Liver (tissue), 9 donors: Measurements from ENCODE around the gene BATF. TPM values are rescaled to one million over a fixed set of nuclear protein-coding genes. Genes with fewer than 3 reads are reported as not detected.
A peak's percentile ranks its signal among the peaks of the same experiment; 100 is the strongest.

ENCODE experiments used
- DNase-seq: peaks from one replicate; pipeline ENCODE4 v3.0.0-alpha.2; 2017; ENCODE audit warnings: low spot score
- H3K27ac ChIP-seq, 2 donors: one replicate each; pipeline ENCODE4 v1.7.0; 2013; ENCODE audit warnings: inconsistent platforms in 2 of 2, low read length in 2 of 2, control low read depth in 1 of 2, low read depth in 1 of 2, mild to moderate bottlenecking in 1 of 2
- H3K27me3 ChIP-seq, 4 donors: one replicate each; pipeline versions ENCODE4 v1.6.1 to v1.7.0; 2013; ENCODE audit warnings: low read length in 3 of 4, inconsistent platforms in 1 of 4, mild to moderate bottlenecking in 1 of 4, moderate library complexity in 1 of 4; ENCODE audit not compliant: control insufficient read depth in 4 of 4, insufficient read depth in 4 of 4
- H3K36me3 ChIP-seq, 4 donors: one replicate each; pipeline versions ENCODE4 v1.6.1 to v1.7.0; 2013; ENCODE audit warnings: low read length in 3 of 4, mild to moderate bottlenecking in 3 of 4, low read depth in 1 of 4, moderate library complexity in 1 of 4; ENCODE audit not compliant: control insufficient read depth in 4 of 4, insufficient read depth in 3 of 4
- H3K4me1 ChIP-seq, 4 donors: one replicate each; pipeline versions ENCODE4 v1.6.1 to v1.7.0; 2013; ENCODE audit warnings: low read length in 3 of 4, mild to moderate bottlenecking in 3 of 4, moderate library complexity in 1 of 4; ENCODE audit not compliant: control insufficient read depth in 4 of 4, insufficient read depth in 4 of 4
- H3K4me3 ChIP-seq, 3 donors: one replicate each; pipeline versions ENCODE4 v1.6.1 to v1.7.0; 2013; ENCODE audit warnings: low read length in 3 of 3, control low read depth in 1 of 3, low read depth in 1 of 3, mild to moderate bottlenecking in 1 of 3
- H3K9ac ChIP-seq, 2 donors: one replicate each; pipeline ENCODE4 v1.7.0; 2013; ENCODE audit warnings: low read length in 2 of 2, mild to moderate bottlenecking in 2 of 2, moderate library complexity in 2 of 2, control low read depth in 1 of 2, low read depth in 1 of 2
- H3K9me3 ChIP-seq, 4 donors: one replicate each; pipeline versions ENCODE4 v1.6.1 to v1.7.0; 2013; ENCODE audit warnings: low read length in 3 of 4; ENCODE audit not compliant: control insufficient read depth in 4 of 4
- ATF3 ChIP-seq: IDR thresholded peaks from 2 replicates; pipeline ENCODE4 v1.6.1; 2016; ENCODE audit warnings: antibody characterized with exemption
- CTCF ChIP-seq: fragments of 150-350 bp; IDR thresholded peaks from 2 replicates; pipeline ENCODE4 v1.5.1; 2017; ENCODE audit warnings: improper control_type of control experiment, low read depth, low read length; ENCODE audit not compliant: missing input control
- EGR1 ChIP-seq, 2 donors: IDR thresholded peaks; 2 replicates each; pipeline ENCODE4 v1.6.1; 2016 to 2018; ENCODE audit warnings: antibody characterized with exemption in 2 of 2, low read depth in 2 of 2
- FOXA1 ChIP-seq: IDR thresholded peaks from 2 replicates; pipeline ENCODE4 v1.6.1; 2016; ENCODE audit warnings: antibody characterized with exemption
- FOXA2 ChIP-seq: IDR thresholded peaks from 2 replicates; pipeline ENCODE4 v1.6.1; 2016; ENCODE audit warnings: antibody characterized with exemption
- GABPA ChIP-seq, 2 donors: IDR thresholded peaks in 1 of 2; conservative IDR thresholded peaks in 1 of 2; 2 replicates each; pipeline ENCODE4 v1.6.1; 2016; ENCODE audit warnings: antibody characterized with exemption in 2 of 2, mild to moderate bottlenecking in 1 of 2, moderate library complexity in 1 of 2
- HNF4A ChIP-seq, 2 donors: conservative IDR thresholded peaks; 2 replicates each; pipeline ENCODE4 v1.6.1; 2016; ENCODE audit warnings: antibody characterized with exemption in 2 of 2, mild to moderate bottlenecking in 2 of 2
- HNF4G ChIP-seq: IDR thresholded peaks from 2 replicates; pipeline ENCODE4 v1.6.1; 2016; ENCODE audit warnings: antibody characterized with exemption
- JUND ChIP-seq, 2 donors: IDR thresholded peaks; 2 replicates each; pipeline ENCODE4 v1.6.1; 2016; ENCODE audit warnings: antibody characterized with exemption in 2 of 2
- MAX ChIP-seq: IDR thresholded peaks from 2 replicates; pipeline ENCODE4 v1.6.1; 2016; ENCODE audit warnings: antibody characterized with exemption
- NR2F2 ChIP-seq: IDR thresholded peaks from 2 replicates; pipeline ENCODE4 v1.6.1; 2016; ENCODE audit warnings: antibody characterized with exemption
- RAD21 ChIP-seq, 2 donors: IDR thresholded peaks; 2 replicates each; pipeline ENCODE4 v1.6.1; 2016; ENCODE audit warnings: antibody characterized with exemption in 2 of 2, mild to moderate bottlenecking in 2 of 2
- REST ChIP-seq: IDR thresholded peaks from 2 replicates; pipeline ENCODE4 v1.6.1; 2016; ENCODE audit warnings: antibody characterized with exemption, mild to moderate bottlenecking
- RXRA ChIP-seq, 2 donors: IDR thresholded peaks; 2 replicates each; pipeline ENCODE4 v1.6.1; 2017 to 2018; ENCODE audit warnings: antibody characterized with exemption in 2 of 2, mild to moderate bottlenecking in 1 of 2
- SP1 ChIP-seq: IDR thresholded peaks from 2 replicates; pipeline ENCODE4 v1.6.1; 2018; ENCODE audit warnings: antibody characterized with exemption, mild to moderate bottlenecking
- TAF1 ChIP-seq: conservative IDR thresholded peaks from 2 replicates; pipeline ENCODE4 v1.6.1; 2016; ENCODE audit warnings: antibody characterized with exemption, mild to moderate bottlenecking
- YY1 ChIP-seq: IDR thresholded peaks from 2 replicates; pipeline ENCODE4 v1.6.1; 2016; ENCODE audit warnings: antibody characterized with exemption, mild to moderate bottlenecking
- ZBTB33 ChIP-seq: IDR thresholded peaks from 2 replicates; pipeline ENCODE4 v1.6.1; 2016; ENCODE audit warnings: antibody characterized with exemption
- WGBS: extraction: QIAGEN DNeasy Blood & Tissue Kit; methylation state at CpG from one replicate; pipeline ENCODE4 v1.1.7; 2013; 5-methylcytosine and 5-hydroxymethylcytosine counted together
- polyA plus RNA-seq, 2 donors: library from polyadenylated mRNA; stranded (reverse) in 1 of 2; unstranded in 1 of 2; fragments of 200-250 nt in 1 of 2; fragments of >200 nt in 1 of 2; fragmentation: Nextera tagmentation in 1 of 2; extraction: Ambion mirVana in 1 of 2; gene quantifications; one replicate each; pipeline versions ENCODE4 v1.2.1 to v1.2.3, GENCODE V29; 2013 to 2015
- total RNA-seq, 2 donors: library from RNA; depleted of rRNA; stranded (reverse); fragments of >200 nt; gene quantifications; one replicate each; pipeline ENCODE4 v1.2.3, GENCODE V29; 2014
- donor health status: healthy.
- donor health status: healthy.
- donor health status: healthy.
- donor health status: healthy.
- donor health status: healthy.

Gene BATF
- total and polyA plus RNA-seq, 4 donors = 0.77 to 2.1 (median 1.0) TPM

- TF ChIP-seq RXRA (IDR thresholded peaks at IDR 0.05) (no peak), HNF4G (no peak), NR2F2 (peak; percentile 66), GABPA (IDR thresholded peaks at IDR 0.05 in 1 of 2, conservative IDR thresholded peaks at IDR 0.05 in 1 of 2) (no peak), CTCF (no peak), ATF3 (no peak), REST (no peak), FOXA2 (no peak), SP1 (peak; percentile 14), YY1 (no peak)
- DNase-seq = no peak
- Histone ChIP-seq H3K36me3 (no peaks in the 10 kb centered on the region), H3K27ac (peak overlapping the region in 1 of 2 donors; percentile 6), H3K4me3 (no peak overlapping the region), H3K9ac (no peak overlapping the region), H3K4me1 (peaks cover 0 to 5% (median 0%) of the 10 kb centered on the region in 4 donors), H3K27me3 (no peaks in the 10 kb centered on the region), H3K9me3 (no peaks in the 10 kb centered on the region)
- 72% methylated on average over 3 of the region's 3 CpGs for WGBS
These were observed 1.5 kb downstream of the BATF start for GRCh38 chr14:75523771-75524171.

GRCh38 chr14:75525969-75526368 lies 3.7 kb downstream of the BATF start:
- Histone ChIP-seq H3K27ac (no peak overlapping the region), H3K4me1 (peaks cover 0 to 5% (median 0%) of the 10 kb centered on the region in 4 donors)
- WGBS = 98% methylated on average over 1 of the region's 1 CpG
- TF ChIP-seq TAF1 = no peak
- no peak for TF ChIP-seq SP1
- TF ChIP-seq NR2F2 = no peak
- no peak for TF ChIP-seq HNF4A (conservative IDR thresholded peaks at IDR 0.05)
- TF ChIP-seq EGR1 (IDR thresholded peaks at IDR 0.05; ENCODE audit: low read depth in 2 of 2) = no peak
- no peak for TF ChIP-seq RXRA (IDR thresholded peaks at IDR 0.05)
- TF ChIP-seq ZBTB33 = no peak
- no peak for TF ChIP-seq RAD21 (IDR thresholded peaks at IDR 0.05)
- TF ChIP-seq HNF4G = no peak
- no peak for TF ChIP-seq JUND (IDR thresholded peaks at IDR 0.05)
- TF ChIP-seq GABPA (IDR thresholded peaks at IDR 0.05 in 1 of 2, conservative IDR thresholded peaks at IDR 0.05 in 1 of 2) = no peak
- TF ChIP-seq YY1 = no peak
- TF ChIP-seq ATF3 = no peak
- TF ChIP-seq MAX = no peak
- no peak for TF ChIP-seq REST
- no peak for TF ChIP-seq FOXA1

More at GRCh38 chr14:75525969-75526368, 3.7 kb downstream of the BATF start:
- no peaks in the 10 kb centered on the region for H3K9me3 ChIP-seq
- H3K4me3 ChIP-seq = no peak overlapping the region
- H3K9ac ChIP-seq = no peak overlapping the region
- no peaks in the 10 kb centered on the region for H3K27me3 ChIP-seq
- no peak for DNase-seq
- H3K36me3 ChIP-seq = no peaks in the 10 kb centered on the region
